Cortex of kidney (tissue), 1 donor: ENCODE data around the gene ACLY.
"Not testable (repeated sequence)": the region's sequence is repeated elsewhere in the genome, so short reads cannot be mapped to it uniquely, and the experiment has no call there.

Source experiments
- DNase-seq: peaks from one replicate; lab custom pipeline; 2025; lab: John Stamatoyannopoulos, UW

The ACLY gene

DNA sequence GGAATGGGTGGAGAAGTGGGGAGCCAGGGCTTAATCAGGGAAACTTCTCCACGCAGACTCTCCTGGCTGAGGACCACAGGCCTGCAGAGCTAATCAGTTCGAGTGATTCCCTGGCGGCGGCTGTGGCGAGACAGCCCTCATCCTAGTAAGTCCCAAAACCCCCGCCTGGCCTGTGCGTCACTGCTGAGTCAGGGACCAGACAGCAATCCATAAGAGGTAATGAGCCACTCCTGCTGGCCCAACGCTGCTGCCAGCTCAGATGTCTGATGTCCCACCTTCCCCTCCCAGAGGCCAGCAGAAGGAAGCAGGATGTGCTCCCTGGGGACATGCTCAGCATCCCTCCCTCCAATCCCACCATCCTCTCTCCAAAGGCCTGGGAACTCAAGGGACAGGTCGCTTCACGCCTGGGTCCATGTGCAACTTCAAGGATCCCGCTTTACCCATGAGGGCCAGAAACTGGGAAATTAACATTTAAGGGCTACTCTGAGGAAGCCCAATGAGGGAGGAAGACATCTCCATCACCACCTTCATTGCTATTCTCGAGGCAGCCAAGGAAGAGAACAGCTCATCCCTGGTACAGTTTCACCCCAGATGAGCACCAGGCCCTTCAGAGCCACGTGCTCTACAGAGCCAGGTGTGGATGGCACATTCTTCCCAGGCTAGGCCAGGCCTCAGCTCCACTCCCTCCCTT lies 7.9 kb downstream of the ACLY start:
- DNase-seq, result no peak

DNA sequence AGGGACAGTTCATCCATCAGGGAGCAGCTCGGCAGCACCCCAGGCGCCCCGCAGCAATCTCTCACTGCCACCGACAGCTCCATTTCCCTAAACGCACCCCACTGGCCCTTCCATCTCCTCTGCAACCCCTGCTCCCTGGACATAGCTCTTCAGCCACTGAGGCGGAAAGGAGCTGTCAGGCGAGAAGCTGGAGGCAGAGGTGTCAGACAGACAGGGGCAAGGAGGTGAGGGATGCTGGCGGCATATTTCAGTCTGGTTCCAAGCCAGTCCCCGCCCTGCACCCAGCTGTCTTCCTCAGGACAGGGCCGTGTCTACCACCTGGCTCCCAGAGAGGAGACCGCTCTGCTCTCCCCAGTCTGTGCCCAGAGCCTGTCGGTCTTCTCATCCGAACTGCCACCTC lies 9.7 kb downstream of the ACLY start:
- no peak for DNase-seq

DNA sequence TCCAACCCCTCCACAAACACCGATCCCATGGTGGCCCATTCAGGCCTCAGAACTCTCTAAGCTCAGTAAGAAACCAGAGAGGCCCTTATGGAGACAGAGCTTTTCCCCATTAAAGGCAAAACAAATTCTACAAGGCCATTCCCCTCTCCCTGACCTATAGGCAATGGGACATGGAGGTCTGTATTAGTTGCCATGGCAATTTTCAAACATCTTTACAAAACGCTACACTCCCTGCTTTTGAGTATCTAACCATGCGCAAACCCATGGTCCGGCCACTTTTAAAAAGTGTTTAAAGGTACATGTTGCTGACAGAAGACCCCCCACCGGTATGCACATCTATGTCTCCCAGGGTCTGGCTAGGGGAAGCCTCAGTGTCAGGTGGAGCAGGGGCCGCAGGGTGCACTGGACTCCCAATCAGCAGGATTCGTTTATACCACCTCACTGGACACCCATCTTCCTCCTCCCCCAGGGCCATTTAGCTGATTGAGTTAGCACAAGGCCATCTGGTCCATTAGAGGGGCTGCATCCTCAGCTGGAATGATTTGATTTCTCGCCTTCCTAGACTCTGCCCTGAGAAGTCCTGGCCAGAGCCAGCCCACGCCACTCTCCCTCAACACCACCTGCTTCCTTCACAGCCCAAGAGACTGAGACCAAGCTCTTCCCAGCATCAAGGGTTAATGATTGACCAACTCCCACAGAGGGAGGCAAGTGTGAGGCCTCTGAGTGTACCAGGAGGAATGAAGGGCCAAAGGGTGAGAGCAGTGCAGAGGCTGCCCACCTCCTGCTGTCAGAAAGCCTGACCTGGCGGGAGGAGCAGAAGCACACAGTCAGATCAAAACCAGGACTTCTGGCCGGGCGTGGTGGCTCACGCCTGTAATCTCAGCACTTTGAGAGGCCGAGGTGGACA lies 10.9 kb downstream of the ACLY start:
- no peak for DNase-seq

DNA sequence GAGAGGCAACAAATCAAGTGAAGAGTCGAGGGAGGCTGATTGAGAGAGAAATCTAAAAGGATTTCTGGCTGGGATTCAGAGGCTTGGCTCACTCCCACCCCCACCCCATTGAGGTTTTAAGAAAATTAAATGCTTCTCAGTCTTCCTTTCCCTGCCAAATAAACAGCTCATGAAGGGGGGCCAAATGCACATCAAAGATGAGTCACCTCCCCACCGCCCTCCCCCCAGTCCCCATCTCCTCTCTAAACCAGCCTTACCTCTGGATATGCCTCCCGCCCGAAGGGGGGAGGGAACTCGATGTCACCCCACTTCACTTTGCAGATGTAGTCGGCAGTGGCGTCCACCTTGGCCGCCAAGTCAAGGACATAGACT lies 11.6 kb downstream of the ACLY start:
- DNase-seq, result no peak

GRCh38 chr17:41906465-41907184 lies 12.1 kb downstream of the ACLY start:
- no peak for DNase-seq

- no peak for DNase-seq
These were observed 13.6 kb downstream of the ACLY start for GRCh38 chr17:41905172-41905571.

- no peak for DNase-seq
These were observed 14.4 kb downstream of the ACLY start for GRCh38 chr17:41904242-41904841.

DNA sequence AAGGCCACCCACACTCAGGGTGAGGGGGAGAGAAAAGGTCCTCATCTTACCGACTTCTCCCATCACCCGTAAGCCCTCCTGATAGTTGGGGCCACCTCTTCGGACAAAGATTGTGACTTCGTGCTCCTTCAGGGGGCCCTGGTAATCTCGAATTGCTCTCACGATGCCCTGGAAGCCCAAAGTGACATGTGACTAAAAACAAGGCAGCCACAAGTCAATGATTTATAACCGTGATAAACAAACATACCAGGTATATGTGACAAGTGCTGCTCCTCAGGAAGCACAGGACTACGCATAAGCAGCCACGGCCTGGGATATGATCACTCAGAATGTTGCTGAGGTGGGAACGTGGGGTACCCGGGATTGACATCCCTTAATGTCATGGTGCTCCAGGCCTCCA lies 17.1 kb downstream of the ACLY start:
- no peak for DNase-seq

DNA sequence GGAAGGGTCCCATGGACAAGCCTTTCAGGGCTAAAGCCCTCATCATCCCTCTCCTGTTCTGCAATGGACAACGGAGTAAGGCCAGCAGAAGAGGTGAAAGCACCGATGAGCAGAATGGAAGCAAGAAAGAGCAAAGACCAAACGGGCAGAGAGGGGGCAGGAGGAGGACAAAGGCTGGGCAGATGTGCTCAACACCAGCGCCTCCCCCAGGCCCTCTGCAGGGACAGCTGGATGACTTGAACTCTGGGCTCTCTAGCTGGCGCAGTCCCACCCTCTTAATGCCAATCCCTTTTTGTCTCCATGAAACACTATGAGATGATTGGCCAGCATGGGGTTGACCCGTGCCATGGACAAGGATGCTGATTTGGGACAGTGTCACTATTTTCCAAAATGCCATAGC lies 22.0 kb downstream of the ACLY start:
- DNase-seq, result no peak

DNA sequence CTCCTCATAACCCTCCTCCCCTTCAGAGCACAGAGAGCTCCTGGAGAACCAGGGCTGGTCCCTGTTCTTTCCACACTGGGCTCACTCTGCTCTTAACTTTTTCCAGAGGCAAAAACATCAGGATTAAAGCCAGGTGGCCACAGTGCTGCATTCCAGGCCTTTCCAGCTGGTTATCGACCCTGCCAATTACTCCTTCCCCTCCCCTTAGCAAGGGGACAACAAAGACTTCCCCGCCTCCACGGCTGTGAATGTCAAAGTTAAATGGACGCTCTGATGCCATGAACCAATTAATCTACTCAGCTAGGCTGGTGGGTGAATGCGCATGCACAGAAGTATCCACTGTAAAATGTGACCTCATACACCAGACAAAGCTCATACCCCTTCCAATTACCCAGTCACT lies 23.1 kb downstream of the ACLY start:
- DNase-seq, result no peak

GRCh38 chr17:41894791-41895331 lies 23.9 kb downstream of the ACLY start:
- DNase-seq, result no peak

DNA sequence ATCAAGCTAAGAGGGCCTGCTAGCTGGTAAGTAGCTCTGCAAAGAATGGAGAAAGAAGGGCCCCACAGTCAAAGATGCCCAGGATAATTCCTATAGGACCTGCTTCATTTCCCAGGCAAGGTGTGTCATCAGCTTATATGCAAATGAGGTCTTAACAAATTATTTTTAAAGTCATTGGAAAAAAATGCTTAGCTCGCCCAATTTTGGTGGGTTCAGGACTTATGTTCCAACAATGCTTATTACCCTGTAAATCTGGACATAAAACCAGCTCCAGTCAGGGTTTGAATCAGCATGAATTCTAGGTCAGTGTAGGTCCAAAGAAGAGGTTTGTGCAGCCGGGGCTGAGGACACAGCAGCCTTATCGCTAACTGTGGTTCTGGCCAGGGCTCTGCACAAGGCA lies 25.4 kb downstream of the ACLY start:
- no peak for DNase-seq

GRCh38 chr17:41892021-41892376 lies 26.8 kb downstream of the ACLY start:
- DNase-seq, result no peak

- DNase-seq, result no peak
These were observed 27.4 kb downstream of the ACLY start for GRCh38 chr17:41891135-41892020.

GRCh38 chr17:41888332-41888965 lies 30.3 kb downstream of the ACLY start:
- no peak for DNase-seq

- no peak for DNase-seq
These were observed 33.0 kb downstream of the ACLY start for GRCh38 chr17:41885733-41886132.

DNA sequence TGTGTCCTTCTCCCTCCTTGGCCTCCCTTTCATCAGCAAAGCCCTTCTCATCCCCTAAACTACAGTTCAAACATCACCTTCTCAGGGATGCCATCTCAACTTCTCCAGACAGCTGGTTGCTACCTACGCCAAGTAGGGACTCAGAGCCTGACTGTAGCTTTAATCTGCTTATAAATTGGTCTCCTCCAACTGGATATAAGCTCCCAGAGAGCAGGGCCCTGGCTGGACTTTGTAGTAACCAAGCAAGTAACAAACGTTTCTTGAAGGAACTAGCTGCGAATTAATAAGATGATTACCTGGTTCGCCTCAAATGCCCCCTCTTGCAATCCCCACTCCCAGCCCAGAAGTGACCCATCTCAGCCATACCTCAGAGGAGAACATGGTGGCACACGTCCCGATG lies 36.0 kb downstream of the ACLY start:
- DNase-seq, result no peak

- no peak for DNase-seq
These were observed 38.6 kb downstream of the ACLY start for GRCh38 chr17:41880130-41880529.

DNA sequence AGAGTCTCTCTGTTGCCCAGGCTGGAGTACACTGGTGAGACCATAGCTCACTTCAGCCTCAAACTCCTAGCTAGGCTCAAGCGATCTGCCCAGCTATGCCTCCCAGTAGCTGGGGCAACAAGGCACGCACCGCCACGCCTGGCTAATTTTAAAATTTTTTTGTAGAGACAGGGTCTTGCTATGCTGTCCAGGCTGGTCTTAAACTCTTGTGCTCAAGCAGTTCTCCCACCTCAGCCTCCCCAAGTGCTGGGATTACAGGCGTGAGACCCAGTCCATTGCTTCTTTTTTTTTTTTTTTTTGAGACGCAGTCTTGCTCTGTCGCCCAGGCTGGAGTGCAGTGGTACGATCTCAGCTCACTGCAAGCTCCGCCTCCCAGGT lies 44.5 kb downstream of the ACLY start:
- not testable (repeated sequence) for DNase-seq

DNA sequence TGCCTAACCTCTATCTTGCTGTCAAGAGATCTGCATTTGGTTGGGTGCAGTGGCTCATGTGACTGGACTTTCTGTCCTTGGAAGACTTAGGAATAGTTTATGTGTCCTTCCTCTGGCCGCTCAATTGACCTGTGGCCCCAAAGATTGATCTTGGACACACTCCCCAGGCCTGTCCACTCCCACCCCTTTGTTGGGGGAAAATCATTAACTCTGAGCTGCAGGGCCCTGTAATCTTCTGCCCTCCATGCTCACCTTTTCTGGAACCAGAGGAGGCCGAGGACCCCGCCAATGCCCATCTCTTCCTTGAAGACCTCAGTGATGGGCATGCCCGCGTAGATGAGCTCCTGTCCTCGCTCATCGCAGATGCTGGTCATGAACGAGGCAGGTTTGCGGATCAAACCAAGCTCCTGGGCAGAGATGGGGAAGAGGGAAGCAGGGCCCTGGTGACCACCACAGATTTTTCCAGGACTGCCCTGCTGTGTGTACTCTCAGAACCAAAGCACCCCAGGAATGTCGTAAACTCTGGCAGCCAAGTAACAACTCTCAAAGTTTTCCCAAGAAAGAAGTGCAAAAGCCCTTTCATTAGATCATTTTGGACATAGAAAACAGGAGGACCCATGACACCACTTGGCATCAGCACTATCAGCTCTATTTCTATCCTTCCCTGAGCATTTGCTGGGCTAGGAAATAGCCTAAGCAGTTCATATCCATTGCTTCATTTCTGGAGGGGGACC lies 45.0 kb downstream of the ACLY start:
- no peak for DNase-seq
